Chondrocyte (in vitro differentiated cells): Measurements from ENCODE around the gene ASS1. TPM values are rescaled to one million over a fixed set of nuclear protein-coding genes. Genes with fewer than 3 reads are reported as not detected.

Experiments
- DNase-seq: peaks from one replicate; pipeline ENCODE4 v3.0.0; 2021; ENCODE audit warnings: mixed read lengths, low spot score
- H3K27ac Mint-ChIP-seq: one replicate; pipeline ENCODE4 v1.8.0; 2021; ENCODE audit warnings: mild to moderate bottlenecking, moderate library complexity, mixed read lengths; ENCODE audit not compliant: unreplicated experiment
- H3K27me3 Mint-ChIP-seq: 2 replicates; pipeline ENCODE4 v1.8.0; 2021; ENCODE audit warnings: low read depth, mixed read lengths
- H3K36me3 Mint-ChIP-seq: 2 replicates; pipeline ENCODE4 v1.8.0; 2021; ENCODE audit warnings: low read depth, mixed read lengths
- H3K4me1 Mint-ChIP-seq: 2 replicates; pipeline ENCODE4 v1.8.0; 2021; ENCODE audit warnings: low read depth, mild to moderate bottlenecking, mixed read lengths
- H3K4me3 Mint-ChIP-seq: one replicate; pipeline ENCODE4 v1.8.0; 2021; ENCODE audit warnings: mild to moderate bottlenecking, moderate library complexity, mixed read lengths; ENCODE audit not compliant: unreplicated experiment
- H3K9me3 Mint-ChIP-seq: 2 replicates; pipeline ENCODE4 v1.8.0; 2021; ENCODE audit warnings: low read depth, mixed read lengths
- CTCF ChIP-seq: fragments of 200-600 bp; sonication (generic); IDR thresholded peaks from 2 replicates; pipeline ENCODE4 v1.5.0; 2021; ENCODE audit warnings: antibody characterized with exemption, mild to moderate bottlenecking, moderate library complexity
- total RNA-seq: library from RNA; stranded (reverse); gene quantifications from 3 replicates; pipeline ENCODE4 v1.2.1, GENCODE V29; 2021

Gene ASS1
- total RNA-seq, 1 donor from 2014 or later = 193 TPM

GRCh38 chr9:130499804-130500263 is 55.1 kb downstream of the ASS1 start:
- H3K4me1 Mint-ChIP-seq = no peaks in the 10 kb centered on the region
- H3K27ac Mint-ChIP-seq = no peak overlapping the region
- no peak for DNase-seq
- TF ChIP-seq CTCF = no peak
- H3K9me3 Mint-ChIP-seq = peaks cover 7% of the 10 kb centered on the region
- H3K36me3 Mint-ChIP-seq = peaks cover 31% of the 10 kb centered on the region
- H3K27me3 Mint-ChIP-seq = no peaks in the 10 kb centered on the region
- H3K4me3 Mint-ChIP-seq = no peak overlapping the region

- no peak for TF ChIP-seq CTCF
- H3K27me3 Mint-ChIP-seq = no peaks in the 10 kb centered on the region
Observed at GRCh38 chr9:130500340-130501180, 55.8 kb downstream of the ASS1 start.

GRCh38 chr9:130501639-130502038 is 56.9 kb downstream of the ASS1 start:
- H3K4me1 Mint-ChIP-seq = no peaks in the 10 kb centered on the region
- H3K9me3 Mint-ChIP-seq = no peaks in the 10 kb centered on the region
- no peak for DNase-seq
- H3K4me3 Mint-ChIP-seq = no peak overlapping the region
- H3K27me3 Mint-ChIP-seq = no peaks in the 10 kb centered on the region
- H3K27ac Mint-ChIP-seq = no peak overlapping the region
- no peak for TF ChIP-seq CTCF
- peaks cover 22% of the 10 kb centered on the region for H3K36me3 Mint-ChIP-seq

More at GRCh38 chr9:130500340-130501180, 55.8 kb downstream of the ASS1 start:
- Mint-ChIP-seq H3K4me3 (no peak overlapping the region), H3K27ac (no peak overlapping the region), H3K4me1 (no peaks in the 10 kb centered on the region), H3K9me3 (peaks cover 3% of the 10 kb centered on the region), H3K36me3 (peaks cover 26% of the 10 kb centered on the region)
- DNase-seq = no peak

GRCh38 chr9:130508218-130508617 is 63.5 kb downstream of the ASS1 start:
- H3K9me3 Mint-ChIP-seq = peaks cover 8% of the 10 kb centered on the region
- peaks cover 3% of the 10 kb centered on the region for H3K27me3 Mint-ChIP-seq
- no peaks in the 10 kb centered on the region for H3K4me1 Mint-ChIP-seq
- TF ChIP-seq CTCF = no peak
- no peak overlapping the region for H3K27ac Mint-ChIP-seq
- peaks cover 3% of the 10 kb centered on the region for H3K36me3 Mint-ChIP-seq
- no peak overlapping the region for H3K4me3 Mint-ChIP-seq
- DNase-seq = no peak

GRCh38 chr9:130512199-130512598 is 67.4 kb downstream of the ASS1 start:
- Mint-ChIP-seq H3K9me3 (peaks cover 8% of the 10 kb centered on the region), H3K36me3 (peaks cover 3% of the 10 kb centered on the region), H3K27ac (no peak overlapping the region), H3K4me3 (no peak overlapping the region), H3K27me3 (peaks cover 7% of the 10 kb centered on the region), H3K4me1 (no peaks in the 10 kb centered on the region)
- TF ChIP-seq CTCF = no peak
- DNase-seq = no peak
